GM19468 (cell line): ENCODE measurements around the gene RIMS4.

Experiments
- ATAC-seq: cut with Tn5 transposase; IDR thresholded peaks from one replicate; pipeline ENCODE4 v1.9.1; 2021; ENCODE audit warnings: mild to moderate bottlenecking, moderate library complexity, moderate number of reproducible peaks; ENCODE audit not compliant: unreplicated experiment; ENCODE audit errors: extremely low read depth

Gene RIMS4

GRCh38 chr20:44706301-44707017, 103.9 kb downstream of the RIMS4 start:
- no peak for ATAC-seq

- ATAC-seq, result no peak
Observed at GRCh38 chr20:44705364-44706094, 104.8 kb downstream of the RIMS4 start.

- no peak for ATAC-seq
Observed at GRCh38 chr20:44704551-44704971, 105.8 kb downstream of the RIMS4 start.

GRCh38 chr20:44703956-44704488, 106.3 kb downstream of the RIMS4 start:
- no peak for ATAC-seq

- ATAC-seq, result no peak
Observed at GRCh38 chr20:44703183-44703925, 107.0 kb downstream of the RIMS4 start.

- no peak for ATAC-seq
Observed at GRCh38 chr20:44702776-44703175, 107.6 kb downstream of the RIMS4 start.

- ATAC-seq, result no peak
Observed at GRCh38 chr20:44701858-44702256, 108.5 kb downstream of the RIMS4 start.
